Measurements from ENCODE around the gene RORC. TPM values are rescaled to one million over a fixed set of nuclear protein-coding genes. Genes with fewer than 3 reads are reported as not detected.

The RORC gene
- total and polyA plus RNA-seq, 8 donors = 11.9 to 36.7 (median 23.1) TPM

DNA sequence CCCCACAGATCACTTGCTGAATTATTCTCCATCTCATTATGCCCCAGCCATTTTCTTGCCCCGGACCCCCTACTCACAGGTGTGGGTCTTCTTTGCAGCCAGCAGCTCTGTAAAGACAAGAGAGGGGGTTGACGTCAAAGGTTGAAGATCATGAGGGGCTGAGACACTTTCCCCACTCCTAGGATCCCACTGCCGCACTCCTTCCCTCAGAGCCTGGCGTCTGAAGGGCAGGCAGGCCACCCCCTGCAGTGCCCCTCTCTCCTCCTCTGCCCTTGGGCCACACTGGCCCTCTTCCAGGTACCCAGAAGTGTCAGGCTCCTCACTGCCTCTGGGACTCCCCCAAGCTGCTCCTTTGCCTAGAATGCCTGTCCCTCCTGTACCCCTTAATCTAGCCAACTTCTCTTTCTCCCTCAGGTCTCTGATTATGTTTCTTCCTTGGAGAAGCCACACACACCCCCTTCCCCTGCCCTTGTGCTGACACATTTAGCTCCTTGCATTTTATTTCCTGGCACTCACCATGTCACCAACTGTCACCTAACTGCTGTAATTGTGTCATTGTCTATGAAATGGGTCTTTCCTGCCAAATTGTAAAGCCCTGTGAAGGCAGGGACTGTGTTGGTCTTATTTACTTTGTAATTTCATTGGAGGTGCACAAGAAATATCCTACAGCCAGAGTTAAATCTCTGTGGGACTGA is 2.1 kb downstream of the RORC start:
- ATAC-seq (no peak), FAIRE-seq (no peak), DNase-seq (no peak)
- Histone ChIP-seq H3K27me3 (no peaks in the 10 kb centered on the region), H3K4me3 (peak overlapping the region in 1 of 4 donors; percentile 82), H3K27ac (peak overlapping the region in 1 of 4 donors; percentile 8), H3K36me3 (peaks cover 0 to 21% (median 2%) of the 10 kb centered on the region in 3 donors), H3K4me1 (peaks cover 23 to 34% (median 27%) of the 10 kb centered on the region in 3 donors), H3K9me3 (no peaks in the 10 kb centered on the region)
- intact Hi-C loops (cut with DNase I) = loop anchor here in 1 of 3 donors (10.0 kb wide), 1 partner anchor 55 kb away; no protein-coding TSS in a partner anchor
- TF ChIP-seq, protein P1, sequence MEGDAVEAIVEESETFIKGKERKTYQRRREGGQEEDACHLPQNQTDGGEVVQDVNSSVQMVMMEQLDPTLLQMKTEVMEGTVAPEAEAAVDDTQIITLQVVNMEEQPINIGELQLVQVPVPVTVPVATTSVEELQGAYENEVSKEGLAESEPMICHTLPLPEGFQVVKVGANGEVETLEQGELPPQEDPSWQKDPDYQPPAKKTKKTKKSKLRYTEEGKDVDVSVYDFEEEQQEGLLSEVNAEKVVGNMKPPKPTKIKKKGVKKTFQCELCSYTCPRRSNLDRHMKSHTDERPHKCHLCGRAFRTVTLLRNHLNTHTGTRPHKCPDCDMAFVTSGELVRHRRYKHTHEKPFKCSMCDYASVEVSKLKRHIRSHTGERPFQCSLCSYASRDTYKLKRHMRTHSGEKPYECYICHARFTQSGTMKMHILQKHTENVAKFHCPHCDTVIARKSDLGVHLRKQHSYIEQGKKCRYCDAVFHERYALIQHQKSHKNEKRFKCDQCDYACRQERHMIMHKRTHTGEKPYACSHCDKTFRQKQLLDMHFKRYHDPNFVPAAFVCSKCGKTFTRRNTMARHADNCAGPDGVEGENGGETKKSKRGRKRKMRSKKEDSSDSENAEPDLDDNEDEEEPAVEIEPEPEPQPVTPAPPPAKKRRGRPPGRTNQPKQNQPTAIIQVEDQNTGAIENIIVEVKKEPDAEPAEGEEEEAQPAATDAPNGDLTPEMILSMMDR (IDR thresholded peaks at IDR 0.05) = no peak
- 60 to 65% methylated on average over 4 of the region's 4 CpGs for WGBS, 2 donors

DNA sequence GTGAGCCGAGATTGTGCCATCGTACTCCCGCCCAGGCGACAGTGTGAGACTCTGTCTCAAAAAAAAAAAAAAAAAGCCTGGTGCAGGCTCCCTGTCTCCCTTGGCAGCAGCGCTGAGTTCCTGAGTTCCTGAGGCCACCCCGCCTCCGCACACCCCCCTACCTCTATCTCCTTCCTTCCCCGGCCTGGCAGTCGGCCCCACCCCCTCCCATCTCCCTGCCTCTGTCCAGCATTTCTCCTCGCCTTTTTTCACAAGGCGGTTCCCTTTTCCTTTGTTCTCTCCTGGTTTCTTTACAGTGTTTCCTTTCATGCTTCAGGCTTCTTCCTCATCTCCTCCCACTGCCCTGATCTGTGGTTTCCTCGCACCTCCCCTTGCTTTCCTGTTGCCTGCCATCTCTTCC is 2.7 kb downstream of the RORC start:
- 27 to 52% methylated on average over 9 to 12 of the region's 12 CpGs for WGBS, 2 donors
- Histone ChIP-seq H3K27me3 (no peaks in the 10 kb centered on the region), H3K27ac (no peak overlapping the region), H3K36me3 (peaks cover 0 to 21% (median 2%) of the 10 kb centered on the region in 3 donors), H3K4me3 (no peak overlapping the region), H3K9me3 (no peaks in the 10 kb centered on the region), H3K4me1 (peaks cover 23 to 30% (median 27%) of the 10 kb centered on the region in 3 donors)
- intact Hi-C loops (cut with DNase I) = loop anchor here in 1 of 3 donors (10.0 kb wide), 1 partner anchor 54 kb away; no protein-coding TSS in a partner anchor
- DNase-seq (no peak), ATAC-seq (no peak), FAIRE-seq (no peak)
- TF ChIP-seq, protein P1 (IDR thresholded peaks at IDR 0.05) = no peak

DNA sequence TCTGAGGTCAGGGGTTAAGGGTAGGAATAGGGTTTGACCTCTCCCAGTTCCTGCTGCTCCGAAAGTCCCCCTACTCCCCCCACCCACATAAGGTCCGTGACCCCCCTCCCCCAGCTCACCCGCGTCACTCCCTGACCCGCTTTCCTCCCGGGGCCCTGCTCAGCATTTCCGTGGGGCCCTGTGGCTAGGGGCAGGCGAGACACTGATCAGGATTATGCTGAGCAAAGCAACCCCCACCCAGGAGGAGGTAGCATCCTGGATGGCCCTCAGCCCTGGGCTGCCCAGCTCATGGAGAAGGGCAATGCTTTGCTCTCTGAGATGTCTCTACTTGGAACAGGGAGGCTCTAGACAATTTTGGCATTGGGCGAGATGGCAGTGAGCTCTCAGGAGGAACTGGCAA is 3.7 kb downstream of the RORC start:
- H3K4me3 ChIP-seq = no peak overlapping the region
- H3K4me1 ChIP-seq = peaks cover 16 to 22% (median 21%) of the 10 kb centered on the region in 3 donors
- H3K36me3 ChIP-seq = peaks cover 0 to 21% (median 2%) of the 10 kb centered on the region in 3 donors
- no peaks in the 10 kb centered on the region for H3K9me3 ChIP-seq
- H3K27me3 ChIP-seq = no peaks in the 10 kb centered on the region
- ATAC-seq (no peak), DNase-seq (no peak), FAIRE-seq (no peak)
- intact Hi-C loops (cut with DNase I) = loop anchor here in 1 of 3 donors (10.0 kb wide), 1 partner anchor 53 kb away; no protein-coding TSS in a partner anchor
- TF ChIP-seq, protein P1 (IDR thresholded peaks at IDR 0.05) = no peak
- H3K27ac ChIP-seq = no peak overlapping the region
- WGBS, 2 donors = 71 to 73% methylated on average over 9 of the region's 9 CpGs

DNA sequence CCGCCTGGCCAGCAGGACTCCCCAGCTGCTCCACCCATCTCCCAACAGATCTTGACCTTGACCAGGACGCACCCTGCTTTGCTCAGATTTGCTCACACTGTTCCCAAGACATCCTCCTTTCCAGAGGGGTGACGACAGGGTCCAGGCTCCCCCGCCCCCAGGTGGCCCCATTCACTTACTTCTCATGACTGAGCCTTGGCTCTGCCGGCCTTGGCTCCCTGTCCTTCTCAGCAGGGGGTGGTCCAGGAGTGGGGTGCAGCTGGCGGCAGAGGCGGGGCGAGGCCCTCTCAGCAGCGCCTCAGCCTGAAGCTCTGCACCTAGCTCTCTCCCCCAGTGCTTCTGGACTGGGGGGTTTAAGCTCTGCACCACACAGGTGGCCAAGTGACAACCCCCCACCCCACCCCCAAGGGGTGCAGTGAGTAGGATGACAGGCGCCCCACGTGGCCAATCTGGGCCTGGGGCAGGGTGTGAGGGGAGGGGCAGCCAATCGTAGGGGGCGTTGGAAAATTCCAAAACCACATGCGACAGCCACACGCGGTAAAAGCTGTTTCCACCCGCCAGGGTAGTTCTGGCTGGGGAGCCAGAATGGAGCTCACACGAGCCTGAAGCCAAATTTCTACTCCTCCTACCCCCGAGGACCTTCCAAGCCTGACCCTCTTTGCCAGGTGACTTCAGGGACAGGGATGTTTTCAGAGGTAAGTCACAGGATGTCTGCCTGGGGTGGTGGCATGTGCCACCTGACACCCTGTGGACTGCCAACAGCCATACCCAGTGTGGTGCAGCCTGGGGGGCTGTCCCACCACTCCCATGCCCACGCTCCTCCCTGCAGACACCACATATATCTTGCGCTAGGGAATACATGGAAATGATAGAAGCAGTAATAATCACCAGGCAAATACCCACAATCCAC is 5.6 kb downstream of the RORC start:
- Histone ChIP-seq H3K36me3 (peaks cover 0 to 21% (median 2%) of the 10 kb centered on the region in 3 donors), H3K4me3 (no peak overlapping the region), H3K4me1 (peaks cover 9 to 26% (median 18%) of the 10 kb centered on the region in 3 donors), H3K27me3 (no peaks in the 10 kb centered on the region), H3K9me3 (no peaks in the 10 kb centered on the region), H3K27ac (no peak overlapping the region)
- WGBS, 2 donors = 64 to 67% methylated on average over 21 of the region's 21 CpGs
- intact Hi-C loops (cut with DNase I) = loop anchor here in 1 of 3 donors (10.0 kb wide), 1 partner anchor 51 kb away; no protein-coding TSS in a partner anchor
- no peak for FAIRE-seq
- DNase-seq = no peak
- ATAC-seq = no peak
- TF ChIP-seq, protein P1 (IDR thresholded peaks at IDR 0.05) = no peak

Data from pancreas (tissue), 10 donors.